Activated naive CD8-positive, alpha-beta T cell (primary cell): ENCODE measurements around the gene LHX3.
A peak's percentile ranks its signal among the peaks of the same experiment; 100 is the strongest.

ENCODE experiments used
- H3K27ac Mint-ChIP-seq: one replicate; pipeline ENCODE4 v1.8.0; 2021; ENCODE audit warnings: mixed read lengths
- H3K27me3 Mint-ChIP-seq: one replicate; pipeline ENCODE4 v1.8.0; 2021; ENCODE audit warnings: mixed read lengths
- H3K36me3 Mint-ChIP-seq: one replicate; pipeline ENCODE4 v1.8.0; 2021; ENCODE audit warnings: mixed read lengths
- H3K4me1 Mint-ChIP-seq: one replicate; pipeline ENCODE4 v1.8.0; 2021; ENCODE audit warnings: low read depth, mixed read lengths
- H3K4me3 Mint-ChIP-seq: one replicate; pipeline ENCODE4 v1.8.0; 2021; ENCODE audit warnings: mild to moderate bottlenecking, mixed read lengths
- H3K9me3 Mint-ChIP-seq: one replicate; pipeline ENCODE4 v1.8.0; 2021; ENCODE audit warnings: low read depth, mixed read lengths

The LHX3 gene

DNA sequence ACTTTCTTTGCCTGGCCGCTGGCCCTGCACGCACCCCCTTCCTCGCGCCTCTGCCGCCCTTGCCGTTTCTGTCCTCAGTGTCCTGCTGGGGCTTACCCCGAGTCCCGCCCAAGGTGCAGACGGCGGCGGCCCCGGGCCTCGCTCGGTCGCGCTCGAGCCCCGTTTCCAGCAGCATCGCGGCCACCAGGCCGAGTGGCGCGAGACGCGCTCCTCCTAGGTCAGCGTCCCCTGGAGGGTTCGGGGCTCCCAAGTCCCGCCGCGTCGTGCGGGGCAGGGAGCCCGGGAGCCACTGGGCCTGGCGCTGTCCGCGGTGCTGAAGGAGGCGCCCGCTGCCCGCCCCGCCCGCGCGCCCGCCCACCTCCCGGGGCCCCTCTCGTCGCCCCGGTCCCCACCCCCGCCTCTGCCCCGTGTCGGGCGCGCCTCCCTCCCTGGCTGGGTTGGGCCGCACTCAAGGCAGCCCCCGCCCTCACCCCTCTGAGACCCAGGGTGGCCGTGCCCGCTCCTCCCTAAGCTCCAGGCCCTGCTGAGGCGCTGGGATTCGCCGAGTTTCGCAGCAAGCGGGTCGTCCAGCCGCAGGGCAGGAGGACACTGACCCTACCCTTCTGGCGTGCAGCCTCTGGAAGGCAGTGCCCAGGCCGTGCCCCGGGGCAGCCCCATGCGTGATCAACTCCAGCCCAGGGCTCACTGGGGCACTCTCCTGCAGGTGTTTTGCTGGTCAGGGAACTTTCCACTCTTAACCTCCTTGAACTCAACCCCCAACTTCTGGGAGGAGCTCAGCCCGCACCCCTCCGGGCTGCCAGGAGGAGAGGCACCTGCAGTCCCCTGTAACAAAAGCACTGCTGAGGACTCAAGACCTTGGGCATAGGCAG, at the start of gene LHX3:
TSS of gene LHX3 (minus strand) at position 291 of the 869 bp plus-strand sequence. CDS start at position 175, 116 bp downstream.
- H3K27ac Mint-ChIP-seq = no peak within 1 kb of the TSS
- no peaks in the 10 kb centered on the region for H3K9me3 Mint-ChIP-seq
- H3K27me3 Mint-ChIP-seq = peaks cover 9% of the 10 kb centered on the region
- H3K4me3 Mint-ChIP-seq = no peak within 1 kb of the TSS
- H3K4me1 Mint-ChIP-seq = peaks cover 2% of the 10 kb centered on the region
- H3K36me3 Mint-ChIP-seq = peaks cover 8% of the 10 kb centered on the region

DNA sequence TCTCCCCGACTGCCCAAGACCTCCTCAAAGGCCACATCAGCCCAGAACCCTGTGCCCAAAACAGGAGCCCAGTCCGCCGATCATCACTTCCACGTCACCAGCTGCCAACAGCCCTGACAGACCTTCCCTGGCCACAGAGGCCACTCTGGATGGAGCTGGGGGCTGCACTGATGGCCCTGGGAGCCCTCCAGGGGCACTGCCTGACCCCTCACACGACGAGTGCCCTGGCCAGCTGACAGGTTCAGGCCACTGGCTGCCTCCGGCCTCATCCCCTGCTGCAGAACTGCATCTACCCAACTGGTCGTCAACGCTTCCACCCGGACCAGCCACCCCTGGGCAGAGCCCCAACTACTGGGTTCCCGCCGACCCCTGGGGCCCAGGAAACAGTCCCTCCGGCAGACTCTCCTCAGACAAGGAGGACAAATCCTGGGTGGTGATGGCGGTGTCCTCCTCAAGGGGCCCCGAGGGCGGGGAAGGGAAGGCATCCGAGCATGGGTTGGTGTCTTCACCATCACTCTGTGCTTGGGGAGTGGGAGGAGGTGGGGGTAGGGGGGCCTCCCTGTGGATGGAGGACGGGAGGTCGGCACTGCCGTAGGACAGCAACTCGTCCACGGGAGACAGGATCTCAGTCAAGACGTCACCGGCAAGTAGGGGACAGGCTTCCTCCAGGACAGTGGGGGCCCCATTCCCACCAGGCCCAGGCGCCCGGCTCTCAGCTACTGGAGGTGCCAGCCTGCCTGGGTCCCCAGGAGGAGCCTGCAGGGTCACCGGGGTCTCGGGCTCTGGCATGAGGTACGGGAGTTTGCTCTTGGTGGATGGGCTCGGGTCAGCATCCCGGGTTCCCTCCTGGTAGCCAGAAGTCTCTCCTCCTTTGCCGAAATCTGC, 48.6 kb upstream of the LHX3 start:
- no peaks in the 10 kb centered on the region for H3K9me3 Mint-ChIP-seq
- H3K27ac Mint-ChIP-seq = no peak overlapping the region
- H3K27me3 Mint-ChIP-seq = no peaks in the 10 kb centered on the region

GRCh38 chr9:136252846-136253245, 47.9 kb upstream of the LHX3 start:
- Mint-ChIP-seq H3K27me3 (no peaks in the 10 kb centered on the region), H3K4me3 (no peak overlapping the region), H3K9me3 (no peaks in the 10 kb centered on the region), H3K4me1 (no peaks in the 10 kb centered on the region), H3K36me3 (no peaks in the 10 kb centered on the region), H3K27ac (no peak overlapping the region)

More for the DNA sequence above, 48.6 kb upstream of the LHX3 start:
- Mint-ChIP-seq H3K4me3 (no peak overlapping the region), H3K36me3 (no peaks in the 10 kb centered on the region), H3K4me1 (no peaks in the 10 kb centered on the region)

DNA sequence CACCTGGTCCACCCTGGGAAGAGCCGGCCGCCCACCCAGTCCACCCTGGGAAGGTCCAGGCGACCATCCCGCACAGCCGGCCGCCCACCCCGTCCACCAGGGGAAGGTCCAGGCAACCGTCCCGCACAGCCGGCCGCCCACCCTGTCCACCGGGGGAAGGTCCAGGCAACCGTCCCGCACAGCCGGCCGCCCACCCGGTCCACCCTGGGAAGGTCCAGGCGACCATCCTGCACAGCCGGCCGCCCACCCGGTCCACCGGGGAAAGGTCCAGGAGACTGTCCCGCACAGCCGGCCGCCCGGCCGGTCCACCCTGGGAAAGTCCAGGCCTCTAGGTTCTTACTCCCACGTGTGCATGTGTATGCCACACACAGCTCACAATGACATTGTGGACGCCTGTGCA, 47.4 kb upstream of the LHX3 start:
- no peaks in the 10 kb centered on the region for H3K36me3 Mint-ChIP-seq
- H3K9me3 Mint-ChIP-seq = no peaks in the 10 kb centered on the region
- H3K27ac Mint-ChIP-seq = no peak overlapping the region
- no peak overlapping the region for H3K4me3 Mint-ChIP-seq
- no peaks in the 10 kb centered on the region for H3K27me3 Mint-ChIP-seq
- no peaks in the 10 kb centered on the region for H3K4me1 Mint-ChIP-seq

DNA sequence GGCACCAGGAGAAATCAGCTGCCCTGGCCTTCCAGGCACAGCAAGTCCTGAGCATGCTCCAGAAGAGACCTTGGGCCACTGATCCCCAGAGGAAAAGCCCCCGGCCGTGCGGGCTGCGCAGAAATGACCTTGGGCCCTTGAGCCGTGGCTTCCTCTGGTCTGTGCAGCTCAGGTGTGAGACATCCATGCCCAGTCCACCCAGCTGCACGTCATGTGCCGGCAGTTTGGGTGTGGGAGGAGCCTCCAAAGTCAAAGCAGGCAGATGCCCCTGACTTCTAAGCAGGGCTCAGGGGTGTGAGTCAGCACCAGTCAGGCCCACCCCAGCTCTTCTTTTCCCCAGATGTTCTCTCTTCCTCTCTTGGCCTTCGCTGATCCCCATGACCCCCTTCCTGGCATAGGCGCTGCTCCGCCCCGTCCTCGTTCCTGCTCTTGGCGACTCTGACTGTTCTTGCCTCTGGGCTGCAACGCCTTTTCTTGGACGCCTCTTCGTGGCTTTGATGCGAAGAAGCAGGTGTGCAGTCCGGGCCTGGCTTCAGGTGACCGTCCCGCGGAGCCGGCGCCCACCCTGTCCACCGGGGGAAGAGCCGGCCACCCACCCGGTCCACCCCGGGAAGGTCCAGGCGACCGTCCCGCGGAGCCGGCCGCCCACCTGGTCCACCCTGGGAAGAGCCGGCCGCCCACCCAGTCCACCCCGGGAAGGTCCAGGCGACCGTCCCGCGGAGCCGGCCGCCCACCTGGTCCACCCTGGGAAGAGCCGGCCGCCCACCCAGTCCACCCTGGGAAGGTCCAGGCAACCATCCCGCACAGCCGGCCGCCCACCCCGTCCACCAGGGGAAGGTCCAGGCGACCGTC, 46.6 kb upstream of the LHX3 start:
- H3K4me3 Mint-ChIP-seq = no peak overlapping the region

GRCh38 chr9:136250676-136251075, 45.7 kb upstream of the LHX3 start:
- H3K4me3 Mint-ChIP-seq = no peak overlapping the region
- no peaks in the 10 kb centered on the region for H3K27me3 Mint-ChIP-seq
- no peak overlapping the region for H3K27ac Mint-ChIP-seq

More for the DNA sequence above, 46.6 kb upstream of the LHX3 start:
- H3K36me3 Mint-ChIP-seq = no peaks in the 10 kb centered on the region
- no peaks in the 10 kb centered on the region for H3K4me1 Mint-ChIP-seq
- no peaks in the 10 kb centered on the region for H3K27me3 Mint-ChIP-seq
- H3K27ac Mint-ChIP-seq = no peak overlapping the region
- no peaks in the 10 kb centered on the region for H3K9me3 Mint-ChIP-seq

DNA sequence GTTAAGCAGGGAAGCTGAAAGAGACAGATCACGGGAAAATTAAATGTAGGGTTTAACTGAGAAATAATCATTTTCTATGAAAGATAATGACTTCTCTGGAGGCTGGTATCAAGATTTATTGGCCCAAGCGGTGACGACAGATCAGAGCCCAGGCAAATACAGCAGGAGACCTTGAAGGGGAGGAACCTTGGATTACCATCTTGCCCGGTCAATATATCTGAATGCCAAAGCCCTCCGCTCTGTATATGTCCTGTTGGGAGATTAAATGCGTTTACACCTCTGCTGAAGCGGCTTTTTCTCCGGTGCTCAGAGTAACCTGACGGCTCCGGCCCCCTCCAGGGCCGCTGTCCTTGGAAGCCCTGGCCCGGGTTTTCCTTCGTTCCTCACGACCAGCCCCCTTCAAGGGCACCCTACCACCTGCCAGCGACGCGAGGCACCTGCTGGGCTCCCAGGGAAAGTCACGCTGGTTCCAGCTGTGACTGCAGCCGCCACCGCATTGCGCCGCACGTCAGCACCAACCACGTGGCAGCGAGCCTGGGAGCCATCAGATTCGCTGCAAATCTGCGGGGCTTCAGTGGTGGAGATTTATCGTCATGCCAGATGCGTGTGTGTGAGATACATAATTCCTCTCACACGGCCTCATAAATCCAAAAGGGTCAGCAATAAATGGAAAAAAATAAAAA, 45.1 kb upstream of the LHX3 start:
- Mint-ChIP-seq H3K36me3 (no peaks in the 10 kb centered on the region), H3K4me1 (peaks cover 3% of the 10 kb centered on the region), H3K9me3 (no peaks in the 10 kb centered on the region), H3K4me3 (no peak overlapping the region), H3K27me3 (no peaks in the 10 kb centered on the region), H3K27ac (no peak overlapping the region)

More at GRCh38 chr9:136250676-136251075, 45.7 kb upstream of the LHX3 start:
- no peaks in the 10 kb centered on the region for H3K36me3 Mint-ChIP-seq
- H3K9me3 Mint-ChIP-seq = no peaks in the 10 kb centered on the region
- H3K4me1 Mint-ChIP-seq = peaks cover 3% of the 10 kb centered on the region

DNA sequence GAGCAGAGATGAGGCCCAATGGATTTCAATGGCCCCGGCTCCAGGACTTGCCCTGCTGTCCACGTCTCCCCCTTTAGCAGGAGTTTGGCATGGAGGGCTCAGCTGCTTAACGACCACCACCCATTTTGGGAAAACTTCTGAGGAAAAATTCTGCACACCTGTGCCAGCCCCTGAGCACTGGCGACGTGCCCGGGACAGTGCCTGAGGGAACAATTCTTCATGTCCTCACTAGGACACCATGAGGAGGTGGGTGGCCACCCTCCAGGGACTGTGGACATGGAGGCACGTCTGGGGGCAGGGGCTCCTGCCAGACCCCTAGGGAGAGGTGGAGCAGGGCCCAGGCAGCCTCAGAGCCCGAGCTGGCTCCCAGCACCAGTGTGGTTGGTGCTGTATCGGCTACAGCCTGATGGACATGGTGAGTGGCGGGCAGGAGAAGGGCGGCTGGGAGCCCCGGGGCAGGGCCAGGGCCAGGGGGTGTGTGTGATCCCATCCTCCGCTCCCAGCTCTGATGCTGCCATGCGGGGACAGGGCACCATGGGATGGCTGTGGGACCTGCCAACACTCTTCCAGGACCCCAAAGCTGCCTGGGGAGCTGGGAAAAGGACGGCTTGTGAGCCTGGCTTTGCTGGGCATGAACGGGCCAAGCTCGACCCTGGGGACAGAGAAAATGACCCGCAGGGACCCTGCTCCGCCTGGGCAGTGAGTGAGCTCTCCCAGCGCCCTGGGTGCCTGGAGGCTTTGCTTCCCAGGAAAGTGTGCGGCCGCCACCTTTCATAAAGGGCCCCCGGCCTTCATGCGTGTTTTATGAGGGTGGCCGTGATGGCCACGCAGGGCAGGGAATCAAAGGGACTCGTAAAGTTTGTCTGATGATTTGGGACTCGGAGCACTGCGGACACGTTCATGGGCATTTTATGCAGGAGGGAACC, 44.3 kb upstream of the LHX3 start:
- no peaks in the 10 kb centered on the region for H3K36me3 Mint-ChIP-seq
- peaks cover 11% of the 10 kb centered on the region for H3K4me1 Mint-ChIP-seq
- H3K27ac Mint-ChIP-seq = no peak overlapping the region
- H3K4me3 Mint-ChIP-seq = no peak overlapping the region
- H3K27me3 Mint-ChIP-seq = no peaks in the 10 kb centered on the region
- no peaks in the 10 kb centered on the region for H3K9me3 Mint-ChIP-seq

DNA sequence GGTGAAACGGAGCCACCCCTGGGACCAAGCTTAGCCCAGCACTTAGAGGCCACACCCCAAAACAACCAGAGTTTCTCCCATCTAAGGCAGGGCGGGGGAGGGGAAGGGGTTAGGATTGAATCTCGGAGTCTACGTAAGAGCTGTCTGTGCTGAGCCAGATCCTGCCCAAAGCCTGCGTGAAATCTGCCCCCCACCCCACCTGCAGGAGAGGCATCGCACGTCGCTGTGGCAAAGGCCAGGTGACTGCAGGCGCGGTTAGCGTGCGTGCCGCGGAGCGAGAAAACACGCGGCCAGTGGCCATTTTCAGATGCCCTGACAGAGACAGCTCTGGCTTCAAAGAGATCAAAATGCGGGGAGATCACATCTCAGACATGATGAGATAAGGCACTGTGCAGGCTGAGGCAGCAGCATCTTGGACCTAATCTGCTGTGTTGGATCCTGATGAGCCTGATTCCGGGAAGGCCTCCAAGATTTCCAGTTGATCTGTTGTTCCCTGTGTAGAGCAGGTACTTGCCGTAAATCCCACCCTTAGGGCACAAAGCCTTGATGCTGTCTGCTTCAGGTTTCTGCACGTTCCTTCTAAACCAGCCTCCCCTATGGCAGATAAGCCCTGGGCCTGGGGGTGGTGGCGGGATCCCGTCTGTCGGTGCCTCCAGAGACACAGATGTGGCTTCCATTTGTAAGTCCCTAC, 43.2 kb upstream of the LHX3 start:
- H3K27ac Mint-ChIP-seq = no peak overlapping the region
- H3K9me3 Mint-ChIP-seq = no peaks in the 10 kb centered on the region
- H3K4me3 Mint-ChIP-seq = no peak overlapping the region
- no peaks in the 10 kb centered on the region for H3K27me3 Mint-ChIP-seq
- H3K4me1 Mint-ChIP-seq = peaks cover 22% of the 10 kb centered on the region
- H3K36me3 Mint-ChIP-seq = no peaks in the 10 kb centered on the region

DNA sequence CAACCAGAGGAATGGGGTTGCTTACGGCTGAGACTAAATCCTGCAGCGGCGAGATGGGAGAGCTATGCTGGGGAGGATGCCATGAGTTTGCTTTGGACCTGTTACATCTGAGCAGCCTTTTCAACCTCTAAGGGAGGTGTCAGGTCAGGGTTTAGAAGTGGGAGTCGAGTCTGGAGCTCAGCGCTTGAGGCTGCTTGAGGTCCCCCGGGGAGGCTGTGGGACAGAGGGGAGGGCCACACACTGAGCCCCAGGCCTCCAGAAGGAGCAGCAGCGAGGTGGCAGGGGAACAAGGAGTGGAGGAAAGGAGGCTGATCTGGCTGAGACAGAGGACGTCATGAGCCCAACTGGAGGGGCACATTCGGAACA, 42.6 kb upstream of the LHX3 start:
- Mint-ChIP-seq H3K4me3 (peak overlapping the region; percentile 7), H3K4me1 (peaks cover 27% of the 10 kb centered on the region), H3K9me3 (no peaks in the 10 kb centered on the region), H3K36me3 (no peaks in the 10 kb centered on the region), H3K27ac (no peak overlapping the region), H3K27me3 (no peaks in the 10 kb centered on the region)

- H3K36me3 Mint-ChIP-seq = no peaks in the 10 kb centered on the region
- H3K27ac Mint-ChIP-seq = no peak overlapping the region
- H3K4me1 Mint-ChIP-seq = peaks cover 29% of the 10 kb centered on the region
- peak overlapping the region; percentile 7 for H3K4me3 Mint-ChIP-seq
- H3K9me3 Mint-ChIP-seq = no peaks in the 10 kb centered on the region
- H3K27me3 Mint-ChIP-seq = no peaks in the 10 kb centered on the region
Observed at GRCh38 chr9:136246849-136247550, 42.1 kb upstream of the LHX3 start.

- Mint-ChIP-seq H3K4me1 (peaks cover 37% of the 10 kb centered on the region), H3K4me3 (peak within 1 kb of the TSS; percentile 100), H3K36me3 (no peaks in the 10 kb centered on the region)
Observed at GRCh38 chr9:136245219-136246150, 40.6 kb upstream of the LHX3 start, which contains the start of gene QSOX2. QSOX2 (minus strand) TSS chr9:136245812; CDS start chr9:136245803, 9 bp downstream.

More at GRCh38 chr9:136245219-136246150, 40.6 kb upstream of the LHX3 start, which contains the start of gene QSOX2:
- peak within 1 kb of the TSS; percentile 98 for H3K27ac Mint-ChIP-seq
- no peaks in the 10 kb centered on the region for H3K9me3 Mint-ChIP-seq
- H3K27me3 Mint-ChIP-seq = no peaks in the 10 kb centered on the region
